ENCODE measurements around the gene TAF5.

DNA sequence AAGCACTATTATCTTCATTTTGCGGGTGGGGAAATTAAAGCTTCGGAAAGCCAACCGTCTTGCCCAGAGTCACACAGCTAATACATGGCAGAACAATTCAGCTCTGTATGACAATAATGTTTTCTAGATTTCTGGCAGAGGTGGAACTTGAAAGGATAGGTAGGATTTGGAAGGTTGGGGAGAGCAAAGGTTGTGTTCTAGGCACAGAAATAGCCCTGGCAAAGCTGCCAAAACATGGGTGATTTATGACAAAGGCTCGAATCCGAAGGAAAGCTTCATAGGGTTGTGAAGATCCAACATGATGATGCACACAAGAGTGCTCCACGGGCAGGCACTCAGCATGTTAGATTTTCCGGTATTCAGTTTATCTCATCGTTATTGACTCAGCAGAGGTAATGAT is 47.8 kb downstream of the TAF5 start:
- TF ChIP-seq POLR2A (IDR thresholded peaks at IDR 0.05), result no peak
- no peak for TF ChIP-seq CTCF (IDR thresholded peaks at IDR 0.05)
- no peak for TF ChIP-seq POLR2AphosphoS5 (IDR thresholded peaks at IDR 0.05)
